GM21367 (cell line): ENCODE data around the gene NOTUM.
"Not testable (repeated sequence)": the region's sequence is repeated elsewhere in the genome, so short reads cannot be mapped to it uniquely, and the experiment has no call there.

ENCODE experiments used
- ATAC-seq: cut with Tn5 transposase; IDR thresholded peaks from one replicate; pipeline ENCODE4 v1.9.1; 2021; ENCODE audit not compliant: unreplicated experiment

The NOTUM gene

GRCh38 chr17:81996757-81997441 is 35.9 kb upstream of the NOTUM start:
- no peak for ATAC-seq

- ATAC-seq = no peak
Measured at GRCh38 chr17:81996232-81996756, 35.3 kb upstream of the NOTUM start.

GRCh38 chr17:81995463-81996231 is 34.7 kb upstream of the NOTUM start:
- ATAC-seq = no peak

- ATAC-seq = no peak
Measured at GRCh38 chr17:81994593-81995462, 33.8 kb upstream of the NOTUM start.

GRCh38 chr17:81993729-81994592 is 33.0 kb upstream of the NOTUM start:
- no peak for ATAC-seq

GRCh38 chr17:81992306-81993102 is 31.5 kb upstream of the NOTUM start:
- no peak for ATAC-seq

GRCh38 chr17:81991684-81992305 is 30.8 kb upstream of the NOTUM start:
- no peak for ATAC-seq

- ATAC-seq = no peak
Measured at GRCh38 chr17:81990836-81991683, 30.1 kb upstream of the NOTUM start.

GRCh38 chr17:81987161-81987770 is 26.3 kb upstream of the NOTUM start:
- ATAC-seq = no peak

- no peak for ATAC-seq
Measured at GRCh38 chr17:81986606-81987005, 25.6 kb upstream of the NOTUM start.

- no peak for ATAC-seq
Measured at GRCh38 chr17:81984773-81985410, 23.9 kb upstream of the NOTUM start.

- ATAC-seq = no peak
Measured at GRCh38 chr17:81983639-81984373, 22.8 kb upstream of the NOTUM start.

- ATAC-seq = no peak
Measured at GRCh38 chr17:81983011-81983638, 22.1 kb upstream of the NOTUM start.

- ATAC-seq = not testable (repeated sequence)
Measured at GRCh38 chr17:81981511-81981910, 20.5 kb upstream of the NOTUM start.

GRCh38 chr17:81980707-81981343 is 19.8 kb upstream of the NOTUM start:
- ATAC-seq = no peak

GRCh38 chr17:81980122-81980521 is 19.1 kb upstream of the NOTUM start:
- ATAC-seq = no peak
